Measurements from ENCODE around the gene ADAM12.

DNA sequence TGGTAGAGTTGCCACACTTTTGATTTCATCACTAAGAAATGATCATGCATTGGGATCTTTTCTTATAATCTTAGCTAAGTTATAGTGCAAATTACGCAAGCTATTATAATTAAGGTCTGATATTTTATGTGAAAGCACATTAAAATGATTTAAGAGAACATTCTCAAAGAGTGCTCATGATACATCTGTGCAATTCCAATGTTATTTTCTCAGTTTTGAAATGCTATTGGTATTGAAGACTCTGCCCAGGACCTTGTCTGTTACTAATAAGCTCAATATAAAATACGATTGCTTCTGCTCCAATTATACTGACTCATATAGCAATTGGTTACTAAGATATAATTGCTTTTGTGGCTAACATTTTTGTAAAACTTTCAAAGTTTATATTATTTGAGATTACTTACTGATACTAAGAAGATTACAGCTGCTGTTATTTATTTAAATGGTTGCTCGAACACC, 180.9 kb downstream of the ADAM12 start:
- TF ChIP-seq, protein P1, sequence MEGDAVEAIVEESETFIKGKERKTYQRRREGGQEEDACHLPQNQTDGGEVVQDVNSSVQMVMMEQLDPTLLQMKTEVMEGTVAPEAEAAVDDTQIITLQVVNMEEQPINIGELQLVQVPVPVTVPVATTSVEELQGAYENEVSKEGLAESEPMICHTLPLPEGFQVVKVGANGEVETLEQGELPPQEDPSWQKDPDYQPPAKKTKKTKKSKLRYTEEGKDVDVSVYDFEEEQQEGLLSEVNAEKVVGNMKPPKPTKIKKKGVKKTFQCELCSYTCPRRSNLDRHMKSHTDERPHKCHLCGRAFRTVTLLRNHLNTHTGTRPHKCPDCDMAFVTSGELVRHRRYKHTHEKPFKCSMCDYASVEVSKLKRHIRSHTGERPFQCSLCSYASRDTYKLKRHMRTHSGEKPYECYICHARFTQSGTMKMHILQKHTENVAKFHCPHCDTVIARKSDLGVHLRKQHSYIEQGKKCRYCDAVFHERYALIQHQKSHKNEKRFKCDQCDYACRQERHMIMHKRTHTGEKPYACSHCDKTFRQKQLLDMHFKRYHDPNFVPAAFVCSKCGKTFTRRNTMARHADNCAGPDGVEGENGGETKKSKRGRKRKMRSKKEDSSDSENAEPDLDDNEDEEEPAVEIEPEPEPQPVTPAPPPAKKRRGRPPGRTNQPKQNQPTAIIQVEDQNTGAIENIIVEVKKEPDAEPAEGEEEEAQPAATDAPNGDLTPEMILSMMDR (IDR thresholded peaks at IDR 0.05; ENCODE audit: poor library complexity, severe bottlenecking), result no peak
- TF ChIP-seq EZH2 (IDR thresholded peaks at IDR 0.05; ENCODE audit: borderline replicate concordance, insufficient read depth, low read length, poor library complexity, severe bottlenecking) (no peak), SMC3 (conservative IDR thresholded peaks at IDR 0.05; ENCODE audit: poor library complexity) (no peak), EP300 (conservative IDR thresholded peaks at IDR 0.05; ENCODE audit: poor library complexity, severe bottlenecking) (no peak), MXI1 (conservative IDR thresholded peaks at IDR 0.05; ENCODE audit: poor library complexity, severe bottlenecking) (no peak), TAF1 (IDR thresholded peaks at IDR 0.05; ENCODE audit: low read depth) (no peak), POLR2AphosphoS5 (IDR thresholded peaks at IDR 0.05) (no peak)
